Keratinocyte (primary cell): ENCODE data around the gene FGF22. TPM values are rescaled to one million over a fixed set of nuclear protein-coding genes. Genes with fewer than 3 reads are reported as not detected.

ENCODE experiments used
- DNase-seq: peaks from one replicate; pipeline ENCODE4 v3.0.0-alpha.2; 2011; ENCODE audit warnings: low read depth, missing footprints, low spot score
- FAIRE-seq: peaks from 2 replicates; lab custom pipeline; 2011; peaks lifted over from hg19 to GRCh38; lab: Jason Lieb, UNC
- H2AFZ ChIP-seq: 2 replicates; pipeline ENCODE4 v1.6.0; 2012; ENCODE audit warnings: low read length, control low read depth, inconsistent platforms; ENCODE audit not compliant: control insufficient read depth
- H3K27ac ChIP-seq: 2 replicates; pipeline ENCODE4 v1.5.1; 2011; ENCODE audit warnings: low read length; ENCODE audit not compliant: control insufficient read depth, insufficient read depth
- H3K27me3 ChIP-seq: 3 replicates; pipeline ENCODE4 v1.6.0; 2011; ENCODE audit warnings: low read length; ENCODE audit not compliant: control insufficient read depth, insufficient read depth; ENCODE audit errors: extremely low read depth
- H3K36me3 ChIP-seq, 2 experiments: 2 replicates in 1 of 2; 3 replicates in 1 of 2; pipeline ENCODE4 v1.5.1; 2011; ENCODE audit warnings: low read length in 2 of 2, mild to moderate bottlenecking in 1 of 2; ENCODE audit not compliant: control insufficient read depth in 2 of 2, insufficient read depth in 2 of 2; ENCODE audit errors: extremely low read depth in 1 of 2
- H3K4me1 ChIP-seq: 3 replicates; pipeline ENCODE4 v1.5.1; 2011; ENCODE audit warnings: low read length; ENCODE audit not compliant: control insufficient read depth, insufficient read depth; ENCODE audit errors: extremely low read depth
- H3K4me2 ChIP-seq: 3 replicates; pipeline ENCODE4 v1.6.0; 2011; ENCODE audit warnings: low read depth, low read length; ENCODE audit not compliant: control insufficient read depth, insufficient read depth; ENCODE audit errors: extremely low read depth
- H3K4me3 ChIP-seq, 3 experiments: fragments of 200-600 bp in 1 of 3; sonication (generic) in 1 of 3; 2 replicates in 2 of 3; 3 replicates in 1 of 3; pipeline ENCODE4 v1.5.1; 2011 to 2016; ENCODE audit warnings: low read length in 3 of 3, mild to moderate bottlenecking in 3 of 3, control low read depth in 2 of 3, inconsistent platforms in 1 of 3, low read depth in 1 of 3, mixed read lengths in 1 of 3, mixed run types in 1 of 3, moderate library complexity in 1 of 3; ENCODE audit not compliant: control insufficient read depth in 2 of 3, insufficient read depth in 2 of 3; ENCODE audit errors: extremely low read depth in 1 of 3
- H3K79me2 ChIP-seq: 2 replicates; pipeline ENCODE4 v1.6.0; 2012; ENCODE audit warnings: low read length; ENCODE audit not compliant: control insufficient read depth, insufficient read depth
- H3K9ac ChIP-seq: 3 replicates; pipeline ENCODE4 v1.6.0; 2011; ENCODE audit warnings: low read length; ENCODE audit not compliant: control insufficient read depth, insufficient read depth; ENCODE audit errors: extremely low read depth
- H3K9me1 ChIP-seq: 3 replicates; pipeline ENCODE4 v1.6.0; 2011; ENCODE audit warnings: low read length; ENCODE audit not compliant: control insufficient read depth, insufficient read depth; ENCODE audit errors: extremely low read depth
- H3K9me3 ChIP-seq: 2 replicates; pipeline ENCODE4 v1.5.1; 2012; ENCODE audit warnings: low read depth, low read length; ENCODE audit not compliant: control insufficient read depth
- H4K20me1 ChIP-seq: 3 replicates; pipeline ENCODE4 v1.6.0; 2011; ENCODE audit warnings: low read length; ENCODE audit not compliant: control insufficient read depth, insufficient read depth; ENCODE audit errors: extremely low read depth
- CTCF ChIP-seq, 3 experiments: IDR thresholded peaks in 1 of 3; conservative IDR thresholded peaks in 1 of 3; optimal IDR thresholded peaks in 1 of 3; 2 replicates in 2 of 3; 3 replicates in 1 of 3; pipeline versions ENCODE3 to v1.5.1; 2011; ENCODE audit warnings: low read length in 3 of 3, mild to moderate bottlenecking in 3 of 3, moderate library complexity in 2 of 3, control low read depth in 1 of 3, inconsistent platforms in 1 of 3; ENCODE audit not compliant: insufficient read depth in 2 of 3; ENCODE audit errors: extremely low read depth in 1 of 3
- EZH2 ChIP-seq: IDR thresholded peaks from one replicate; pipeline ENCODE4 v1.6.1; 2012; ENCODE audit warnings: inconsistent platforms, mild to moderate bottlenecking, low read length, moderate library complexity
- dilution Hi-C: fragments of 300-500 bp; cut with MboI; formaldehyde crosslinking; loops from one replicate; pipeline ENCODE4 v1.7.0; 2020; ENCODE audit warnings: low sequenced_read_pairs; ENCODE audit not compliant: extremely low pct_ligation_motif_present
- polyA plus RNA-seq, 5 experiments: library from polyadenylated mRNA; depleted of rRNA in 3 of 5; stranded (reverse) in 3 of 5; stranded (forward) in 1 of 5; unstranded in 1 of 5; fragments of >200 nt; gene quantifications; 1 replicate in 1 of 5; 2 replicates in 3 of 5; 3 replicates in 1 of 5; pipeline versions ENCODE4 v1.2.1 to v1.2.3, GENCODE V29; 2011 to 2012; ENCODE audit warnings: missing spikeins in 2 of 5, low read depth in 1 of 5, low replicate concordance in 1 of 5

FGF22 gene
- polyA plus RNA-seq, 1 donor (not counting 4 experiments of a cell fraction or from before 2014, with no cell fraction given) = not detected

DNA sequence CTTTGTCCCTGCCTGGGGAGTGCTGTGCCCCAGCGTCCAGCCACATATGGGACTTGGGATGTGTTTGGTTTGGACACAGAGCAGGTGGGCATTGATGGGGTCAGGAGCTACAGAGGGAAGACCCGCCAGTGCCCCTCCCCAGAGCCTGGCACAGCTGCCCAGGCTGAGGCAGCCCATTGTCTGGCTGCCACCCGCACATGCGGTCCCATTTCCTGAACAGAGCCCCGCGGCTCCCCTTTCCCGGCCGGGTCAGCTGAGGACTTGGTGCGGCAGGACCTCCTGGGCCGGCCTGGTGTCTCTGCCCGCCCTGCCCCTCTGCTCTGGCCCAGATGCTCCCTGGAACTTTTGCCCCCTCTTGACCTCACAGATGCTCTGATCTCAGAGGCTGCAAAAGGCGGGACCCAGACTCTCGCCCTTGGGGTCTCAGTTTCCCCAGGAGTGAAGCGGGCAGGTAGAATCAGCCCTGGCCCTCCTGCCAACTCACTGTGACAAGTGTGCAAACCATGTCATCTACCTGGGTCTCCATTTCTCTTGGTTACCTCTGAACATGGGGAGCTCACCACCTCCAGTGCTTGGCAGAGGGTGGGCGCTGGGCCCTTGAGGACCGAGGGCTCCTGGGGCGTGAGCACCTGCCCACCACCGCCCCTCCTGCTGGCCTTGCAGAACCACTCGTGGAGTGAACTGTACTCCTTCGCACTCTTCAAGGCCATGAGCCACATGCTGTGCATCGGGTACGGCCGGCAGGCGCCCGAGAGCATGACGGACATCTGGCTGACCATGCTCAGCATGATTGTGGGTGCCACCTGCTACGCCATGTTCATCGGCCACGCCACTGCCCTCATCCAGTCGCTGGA is 32.2 kb upstream of the FGF22 start:
- H3K4me3 ChIP-seq = no peak overlapping the region
- dilution Hi-C loops = no loop called here
- H2AFZ ChIP-seq = no peak overlapping the region
- no peaks in the 10 kb centered on the region for H3K36me3 ChIP-seq
- H3K79me2 ChIP-seq = no peaks in the 10 kb centered on the region
- H3K9ac ChIP-seq = no peak overlapping the region
- peaks cover 3% of the 10 kb centered on the region for H4K20me1 ChIP-seq
- H3K27me3 ChIP-seq = no peaks in the 10 kb centered on the region
- H3K9me1 ChIP-seq = no peaks in the 10 kb centered on the region
- DNase-seq (no peak), FAIRE-seq (no peak)
- H3K9me3 ChIP-seq = no peaks in the 10 kb centered on the region
- H3K27ac ChIP-seq = no peak overlapping the region
- H3K4me1 ChIP-seq = peaks cover 18% of the 10 kb centered on the region
- no peak overlapping the region for H3K4me2 ChIP-seq
- TF ChIP-seq CTCF (optimal IDR thresholded peaks at IDR 0.05 in 1 of 3, IDR thresholded peaks at IDR 0.05 in 1 of 3, conservative IDR thresholded peaks at IDR 0.05 in 1 of 3; ENCODE audit: extremely low read depth in 1 of 3, insufficient read depth in 2 of 3, low read length in 3 of 3) (no peak), EZH2 (no peak)

DNA sequence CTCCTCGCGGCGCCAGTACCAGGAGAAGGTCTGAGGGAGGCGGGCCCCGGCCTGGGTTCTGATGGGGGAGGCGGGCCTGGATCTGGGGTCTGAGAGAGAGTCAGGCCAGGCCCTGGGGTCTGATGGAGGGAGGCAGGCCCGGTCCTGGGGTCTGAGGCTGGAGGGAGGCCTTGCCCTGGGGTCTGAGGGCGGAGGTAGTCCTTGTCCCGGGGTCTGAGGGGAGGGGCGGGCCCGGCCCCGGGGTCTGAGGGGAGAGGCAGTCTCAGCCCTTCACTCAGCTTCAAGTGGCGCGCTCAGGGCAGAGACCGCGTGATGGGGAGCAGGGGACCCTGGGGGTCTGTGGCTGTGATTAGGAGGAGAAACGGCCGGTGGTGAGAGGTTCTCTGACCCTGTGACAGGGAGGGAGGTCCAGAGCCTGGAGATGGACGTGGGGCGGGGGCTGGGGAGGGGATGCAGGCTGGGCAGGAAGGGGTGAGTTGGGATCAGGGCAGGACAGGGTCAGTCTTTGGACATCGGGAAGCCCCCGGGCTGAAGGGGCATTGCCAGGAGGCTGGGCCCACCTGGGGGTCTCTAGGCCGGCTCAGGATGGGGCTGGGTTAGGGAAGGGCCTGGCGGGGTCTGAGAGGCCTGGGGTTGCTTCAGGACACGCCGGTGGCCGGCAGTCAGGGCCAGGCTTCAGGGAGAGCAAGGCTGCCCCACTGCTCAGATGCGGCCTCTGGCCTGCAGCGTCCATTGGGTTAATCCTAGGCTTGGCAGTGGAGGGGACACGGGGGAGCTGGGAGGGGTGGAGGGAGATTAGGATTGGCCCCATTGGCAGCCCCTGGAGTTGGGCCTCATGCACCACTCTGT is 31.3 kb upstream of the FGF22 start:
- no peaks in the 10 kb centered on the region for H3K9me3 ChIP-seq
- no peak overlapping the region for H3K9ac ChIP-seq
- TF ChIP-seq EZH2 (no peak), CTCF (optimal IDR thresholded peaks at IDR 0.05 in 1 of 3, IDR thresholded peaks at IDR 0.05 in 1 of 3, conservative IDR thresholded peaks at IDR 0.05 in 1 of 3; ENCODE audit: extremely low read depth in 1 of 3, insufficient read depth in 2 of 3, low read length in 3 of 3) (no peak)
- H3K9me1 ChIP-seq = no peaks in the 10 kb centered on the region
- H3K27ac ChIP-seq = no peak overlapping the region
- FAIRE-seq (no peak), DNase-seq (no peak)
- dilution Hi-C loops = no loop called here
- no peaks in the 10 kb centered on the region for H3K79me2 ChIP-seq
- H2AFZ ChIP-seq = no peak overlapping the region
- peaks cover 3% of the 10 kb centered on the region for H4K20me1 ChIP-seq
- H3K4me3 ChIP-seq = no peak overlapping the region
- no peaks in the 10 kb centered on the region for H3K36me3 ChIP-seq
- H3K4me2 ChIP-seq = no peak overlapping the region
- H3K27me3 ChIP-seq = no peaks in the 10 kb centered on the region
- H3K4me1 ChIP-seq = peaks cover 18% of the 10 kb centered on the region
